IMR-90 (cell line): Measurements from ENCODE around the gene GRAMD4. TPM values are rescaled to one million over a fixed set of nuclear protein-coding genes. Genes with fewer than 3 reads are reported as not detected.

Experiments
- ATAC-seq: fragments of 200-7000 bp; cut with Tn5 transposase; 2 replicates; pipeline ENCODE4 v1.9.1; 2020; ENCODE audit warnings: low read depth, mild to moderate bottlenecking, moderate library complexity
- BruUV-seq: library from RNA; stranded (reverse); fragments of 400-500 nt; replicated peaks from 2 replicates; lab custom pipeline; 2021; lab: Mats Ljungman, UMichigan
- CTCF ChIA-PET: fragments of 300-600 bp; formaldehyde crosslinking; extraction: SDS; loops from one replicate; lab custom pipeline; 2021; ENCODE audit warnings: antibody characterized with exemption; lab: Yijun Ruan, JAX
- POLR2A ChIA-PET: fragments of 300-600 bp; sonication (Branson Sonifier 250); formaldehyde crosslinking; loops from one replicate; lab custom pipeline; 2022; ENCODE audit warnings: antibody characterized with exemption; ENCODE audit not compliant: unreplicated experiment; lab: Charles Lee
- DNase-seq: peaks from one replicate; pipeline ENCODE4 v3.0.0; 2013
- H2AFZ ChIP-seq: replicated peaks from 2 replicates; pipeline ENCODE3; 2013; ENCODE audit warnings: low read length, mild to moderate bottlenecking; ENCODE audit not compliant: poor library complexity
- H2AK5ac ChIP-seq: 2 replicates; pipeline ENCODE4 v1.6.1; 2013; ENCODE audit warnings: low read depth, low read length, inconsistent platforms
- H2AK9ac ChIP-seq: replicated peaks from 2 replicates; pipeline ENCODE3; 2013; ENCODE audit warnings: mild to moderate bottlenecking, low read depth, low read length, moderate library complexity; ENCODE audit not compliant: poor library complexity
- H2BK120ac ChIP-seq: 2 replicates; pipeline ENCODE4 v1.6.1; 2013; ENCODE audit warnings: low read depth, low read length, inconsistent platforms
- H2BK15ac ChIP-seq: 3 replicates; pipeline ENCODE4 v1.6.1; 2013; ENCODE audit warnings: low read depth, low read length, inconsistent platforms
- H2BK20ac ChIP-seq: 2 replicates; pipeline ENCODE4 v1.6.1; 2013; ENCODE audit warnings: low read depth, mild to moderate bottlenecking, inconsistent platforms, low read length, moderate library complexity
- H2BK5ac ChIP-seq: 2 replicates; pipeline ENCODE4 v1.6.1; 2013; ENCODE audit warnings: mild to moderate bottlenecking, low read depth, low read length, inconsistent platforms; ENCODE audit not compliant: poor library complexity, severe bottlenecking
- H3K14ac ChIP-seq: replicated peaks from 2 replicates; pipeline ENCODE4 v1.6.1; 2013; ENCODE audit warnings: low read depth, low read length, inconsistent platforms
- H3K18ac ChIP-seq: 2 replicates; pipeline ENCODE4 v1.6.1; 2013; ENCODE audit warnings: low read depth, low read length, control low read depth
- H3K23ac ChIP-seq: 2 replicates; pipeline ENCODE4 v1.6.1; 2013; ENCODE audit warnings: low read depth, low read length, inconsistent platforms
- H3K27ac ChIP-seq: 2 replicates; pipeline ENCODE4 v1.5.1; 2013; ENCODE audit warnings: mild to moderate bottlenecking, control low read depth, low read length; ENCODE audit not compliant: insufficient read depth
- H3K27me3 ChIP-seq: 2 replicates; pipeline ENCODE4 v1.6.1; 2013; ENCODE audit warnings: low read length; ENCODE audit not compliant: control insufficient read depth, insufficient read depth
- H3K36me3 ChIP-seq: 2 replicates; pipeline ENCODE4 v1.6.1; 2013; ENCODE audit warnings: low read length, mixed read lengths; ENCODE audit not compliant: control insufficient read depth, insufficient read depth
- H3K4ac ChIP-seq: 2 replicates; pipeline ENCODE4 v1.6.1; 2013; ENCODE audit warnings: low read depth, low read length, inconsistent platforms
- H3K4me1 ChIP-seq: 2 replicates; pipeline ENCODE4 v1.6.1; 2013; ENCODE audit warnings: low read length, mixed read lengths; ENCODE audit not compliant: control insufficient read depth, insufficient read depth
- H3K4me2 ChIP-seq: 2 replicates; pipeline ENCODE4 v1.6.1; 2013; ENCODE audit warnings: low read depth, mild to moderate bottlenecking, control low read depth, low read length, moderate library complexity
- H3K4me3 ChIP-seq: 2 replicates; pipeline ENCODE4 v1.5.1; 2013; ENCODE audit warnings: low read depth, mild to moderate bottlenecking, control low read depth, low read length, moderate library complexity; ENCODE audit not compliant: insufficient read depth
- H3K56ac ChIP-seq: 2 replicates; pipeline ENCODE4 v1.6.1; 2013; ENCODE audit warnings: low read length, inconsistent platforms; ENCODE audit not compliant: insufficient read depth; ENCODE audit errors: extremely low read depth
- H3K79me1 ChIP-seq, 2 experiments: 2 replicates each; pipeline ENCODE4 v1.6.1; 2013; ENCODE audit warnings: low read length in 2 of 2, inconsistent platforms in 1 of 2, low read depth in 1 of 2
- H3K9ac ChIP-seq: 2 replicates; pipeline ENCODE4 v1.6.1; 2013; ENCODE audit warnings: low read depth, low read length, control low read depth
- H3K9me1 ChIP-seq: 2 replicates; pipeline ENCODE4 v1.6.1; 2013; ENCODE audit warnings: low read length, inconsistent platforms; ENCODE audit not compliant: insufficient read depth
- H3K9me3 ChIP-seq: 2 replicates; pipeline ENCODE4 v1.6.1; 2013; ENCODE audit warnings: low read length; ENCODE audit not compliant: control insufficient read depth, insufficient read depth
- H4K20me1 ChIP-seq: 2 replicates; pipeline ENCODE4 v1.6.1; 2013; ENCODE audit warnings: low read length, inconsistent platforms; ENCODE audit not compliant: insufficient read depth
- H4K5ac ChIP-seq: 2 replicates; pipeline ENCODE4 v1.6.1; 2013; ENCODE audit warnings: mild to moderate bottlenecking, low read depth, low read length, control low read depth
- H4K8ac ChIP-seq, 2 experiments: 2 replicates each; pipeline ENCODE4 v1.6.1; 2013; ENCODE audit warnings: low read depth in 2 of 2, low read length in 2 of 2, control low read depth in 1 of 2, inconsistent platforms in 1 of 2
- H4K91ac ChIP-seq: 2 replicates; pipeline ENCODE4 v1.6.1; 2013; ENCODE audit warnings: low read depth, low read length, inconsistent platforms; ENCODE audit not compliant: insufficient read depth
- BHLHE40 ChIP-seq: fragments of 150-350 bp; IDR thresholded peaks from 2 replicates; pipeline ENCODE4 v1.6.1; 2016; ENCODE audit warnings: mild to moderate bottlenecking, low read depth, low read length
- CHD1 ChIP-seq: IDR thresholded peaks from 2 replicates; pipeline ENCODE4 v1.6.1; 2012; ENCODE audit warnings: low read depth, low read length, improper control_type of control experiment
- CTCF ChIP-seq: conservative IDR thresholded peaks from 2 replicates; pipeline ENCODE4 v1.5.1; 2012; ENCODE audit warnings: mild to moderate bottlenecking, low read depth, low read length, improper control_type of control experiment
- MAZ ChIP-seq: IDR thresholded peaks from 2 replicates; pipeline ENCODE4 v1.6.1; 2012; ENCODE audit warnings: low read depth, mild to moderate bottlenecking, low read length, improper control_type of control experiment, moderate library complexity, borderline replicate concordance
- MXI1 ChIP-seq: IDR thresholded peaks from 2 replicates; pipeline ENCODE4 v1.6.1; 2012; ENCODE audit warnings: low read depth, mild to moderate bottlenecking, low read length, moderate library complexity, borderline replicate concordance
- NFE2L2 ChIP-seq: fragments of 150-350 bp; IDR thresholded peaks from 2 replicates; pipeline ENCODE4 v1.6.1; 2016; ENCODE audit warnings: low read depth, mild to moderate bottlenecking, low read length
- RCOR1 ChIP-seq: IDR thresholded peaks from 2 replicates; pipeline ENCODE4 v1.6.1; 2012; ENCODE audit warnings: mild to moderate bottlenecking, low read length, improper control_type of control experiment; ENCODE audit not compliant: insufficient replicate concordance
- USF2 ChIP-seq: fragments of 150-350 bp; IDR thresholded peaks from 2 replicates; pipeline ENCODE4 v1.6.1; 2017; ENCODE audit warnings: mild to moderate bottlenecking, antibody characterized with exemption, low read length, low read depth
- WGBS, 2 experiments: methylation state at CpG; one replicate each; pipeline versions ENCODE4 v1.1.5 to v1.1.7; 2013; ENCODE audit warnings: missing lambda C conversion rate in 2 of 2; ENCODE audit not compliant: insufficient read length in 1 of 2; ENCODE audit errors: extremely low coverage in 2 of 2; 5-methylcytosine and 5-hydroxymethylcytosine counted together
- dilution Hi-C: fragments of 300-500 bp; cut with HindIII; formaldehyde crosslinking; loops from one replicate; pipeline ENCODE4 v1.14.3; 2018; ENCODE audit warnings: low sequenced_read_pairs; ENCODE audit not compliant: unreplicated experiment
- in situ Hi-C: fragments of 300-500 bp; cut with MboI; formaldehyde crosslinking; loops from 3 replicates; pipeline ENCODE4 v1.14.3; 2019; ENCODE audit warnings: low sequenced_read_pairs, inconsistent platforms, mixed read lengths
- intact Hi-C: fragments of 100-400 bp; cut with micrococcal nuclease; formaldehyde crosslinking; loops from 2 replicates; pipeline ENCODE4 v1.10.0; 2022
- polyA plus RNA-seq, 3 experiments: library from polyadenylated mRNA; depleted of rRNA; stranded (reverse); fragments of >200 nt; gene quantifications; 2 replicates each; pipeline ENCODE4 v1.2.3, GENCODE V29; 2012; ENCODE audit warnings: low replicate concordance in 1 of 3
- total RNA-seq: library from RNA; depleted of rRNA; stranded (reverse); fragments of >200 nt; gene quantifications from 2 replicates; pipeline ENCODE4 v1.2.3, GENCODE V29; 2012

The GRAMD4 gene
- total and polyA plus RNA-seq, 2 of the 4 experiments (the other 2 are of a cell fraction) = 2.7 to 5.8 TPM

- Histone ChIP-seq H2AK5ac (0 out of 2 replicates have a peak overlapping the region, but pooled peaks have one; percentile 20), H2BK5ac (no peak overlapping the region), H3K9me3 (no peaks in the 10 kb centered on the region), H3K9me1 (peaks cover 9% of the 10 kb centered on the region), H3K9ac (no peak overlapping the region), H2AFZ (no peak overlapping the region), H3K18ac (no peak overlapping the region), H2BK20ac (no peak overlapping the region), H3K4me3 (no peak overlapping the region), H3K36me3 (peaks cover 52% of the 10 kb centered on the region), H3K14ac (no peak overlapping the region), H3K4me2 (no peak overlapping the region), H4K8ac (no peak overlapping the region), H3K56ac (no peak overlapping the region), H3K23ac (no peak overlapping the region), H2AK9ac (peak overlapping the region; percentile 48), H4K91ac (no peak overlapping the region), H3K79me1 (peaks cover 20 to 47% of the 10 kb centered on the region in 2 experiments), H4K5ac (no peak overlapping the region), H3K27ac (no peak overlapping the region), H3K4me1 (peaks cover 11% of the 10 kb centered on the region), H2BK15ac (no peak overlapping the region), H3K4ac (no peak overlapping the region), H4K20me1 (peaks cover 20% of the 10 kb centered on the region), H3K27me3 (no peaks in the 10 kb centered on the region), H2BK120ac (no peak overlapping the region)
- BruUV-seq = no TSS peak
- ATAC-seq (no peak), DNase-seq (no peak)
- in situ Hi-C loops (no loop called here), dilution Hi-C loops (no loop called here), intact Hi-C loops (no loop called here)
- ChIA-PET CTCF (no interaction called here), POLR2A (no interaction called here)
- TF ChIP-seq RCOR1 (no peak), MXI1 (no peak), BHLHE40 (no peak), CTCF (no peak), MAZ (no peak), USF2 (no peak), CHD1 (no peak), NFE2L2 (no peak)
- WGBS, 2 experiments = 100% methylated on average over 2 of the region's 8 CpGs; no CpG with 5 or more reads in 1 of the 2 experiments
These were observed 92.1 kb downstream of the GRAMD4 start for GRCh38 chr22:46712288-46712687.
